Duodenal mucosa (tissue), 2 donors: ENCODE measurements around the gene NPNT.

Source experiments
- H3K27ac ChIP-seq: one replicate; pipeline ENCODE4 v1.7.0; 2013; ENCODE audit warnings: low read depth, low read length
- H3K27me3 ChIP-seq, 2 donors: one replicate each; pipeline ENCODE4 v1.7.0; 2013; ENCODE audit warnings: low read length in 2 of 2, control low read depth in 1 of 2; ENCODE audit not compliant: insufficient read depth in 2 of 2, control insufficient read depth in 1 of 2
- H3K36me3 ChIP-seq, 2 donors: one replicate each; pipeline ENCODE4 v1.7.0; 2013; ENCODE audit warnings: low read length in 2 of 2, control low read depth in 1 of 2; ENCODE audit not compliant: insufficient read depth in 2 of 2, control insufficient read depth in 1 of 2
- H3K4me1 ChIP-seq, 2 donors: one replicate each; pipeline ENCODE4 v1.7.0; 2013; ENCODE audit warnings: low read length in 2 of 2, control low read depth in 1 of 2; ENCODE audit not compliant: insufficient read depth in 2 of 2, control insufficient read depth in 1 of 2
- H3K4me3 ChIP-seq, 2 donors: one replicate each; pipeline ENCODE4 v1.7.0; 2013; ENCODE audit warnings: low read length in 2 of 2, low read depth in 1 of 2
- H3K9ac ChIP-seq, 2 donors: one replicate each; pipeline ENCODE4 v1.7.0; 2013; ENCODE audit warnings: low read length in 2 of 2, low read depth in 1 of 2
- H3K9me3 ChIP-seq, 2 donors: one replicate each; pipeline ENCODE4 v1.7.0; 2013; ENCODE audit warnings: low read length in 2 of 2, control low read depth in 1 of 2; ENCODE audit not compliant: control insufficient read depth in 1 of 2

NPNT gene

GRCh38 chr4:105943234-105943633 is 48.0 kb downstream of the NPNT start:
- Histone ChIP-seq H3K36me3 (peaks cover 0 to 12% of the 10 kb centered on the region in 2 donors), H3K9ac (no peak overlapping the region), H3K27me3 (no peaks in the 10 kb centered on the region), H3K4me3 (no peak overlapping the region), H3K9me3 (no peaks in the 10 kb centered on the region), H3K27ac (no peak overlapping the region), H3K4me1 (no peaks in the 10 kb centered on the region)

- H3K27me3 ChIP-seq, result no peaks in the 10 kb centered on the region
- H3K4me3 ChIP-seq, result no peak overlapping the region
- no peak overlapping the region for H3K9ac ChIP-seq
- H3K36me3 ChIP-seq, result peaks cover 0 to 12% of the 10 kb centered on the region in 2 donors
- H3K27ac ChIP-seq, result no peak overlapping the region
- no peaks in the 10 kb centered on the region for H3K4me1 ChIP-seq
- H3K9me3 ChIP-seq, result no peaks in the 10 kb centered on the region
These were observed 49.3 kb downstream of the NPNT start for GRCh38 chr4:105944540-105944939.

GRCh38 chr4:105946771-105947170 is 51.5 kb downstream of the NPNT start:
- Histone ChIP-seq H3K4me3 (no peak overlapping the region), H3K9ac (no peak overlapping the region), H3K4me1 (no peaks in the 10 kb centered on the region), H3K9me3 (no peaks in the 10 kb centered on the region), H3K27me3 (no peaks in the 10 kb centered on the region), H3K27ac (no peak overlapping the region), H3K36me3 (peaks cover 0 to 8% of the 10 kb centered on the region in 2 donors)

- Histone ChIP-seq H3K4me1 (no peaks in the 10 kb centered on the region), H3K9me3 (no peaks in the 10 kb centered on the region), H3K4me3 (no peak overlapping the region), H3K9ac (no peak overlapping the region), H3K27ac (no peak overlapping the region), H3K36me3 (no peaks in the 10 kb centered on the region), H3K27me3 (no peaks in the 10 kb centered on the region)
These were observed 55.4 kb downstream of the NPNT start for GRCh38 chr4:105950701-105951100.

GRCh38 chr4:105951198-105951597 is 55.9 kb downstream of the NPNT start:
- H3K9ac ChIP-seq, result no peak overlapping the region
- H3K4me1 ChIP-seq, result no peaks in the 10 kb centered on the region
- no peaks in the 10 kb centered on the region for H3K36me3 ChIP-seq
- H3K9me3 ChIP-seq, result no peaks in the 10 kb centered on the region
- no peak overlapping the region for H3K4me3 ChIP-seq
- no peak overlapping the region for H3K27ac ChIP-seq
- no peaks in the 10 kb centered on the region for H3K27me3 ChIP-seq

- H3K36me3 ChIP-seq, result no peaks in the 10 kb centered on the region
- no peaks in the 10 kb centered on the region for H3K27me3 ChIP-seq
- no peaks in the 10 kb centered on the region for H3K9me3 ChIP-seq
- no peak overlapping the region for H3K4me3 ChIP-seq
- H3K9ac ChIP-seq, result no peak overlapping the region
- H3K27ac ChIP-seq, result no peak overlapping the region
- H3K4me1 ChIP-seq, result no peaks in the 10 kb centered on the region
These were observed 57.3 kb downstream of the NPNT start for GRCh38 chr4:105952591-105952990.

- H3K27ac ChIP-seq, result no peak overlapping the region
- no peak overlapping the region for H3K4me3 ChIP-seq
- H3K36me3 ChIP-seq, result peaks cover 0 to 3% of the 10 kb centered on the region in 2 donors
- no peaks in the 10 kb centered on the region for H3K27me3 ChIP-seq
- H3K9ac ChIP-seq, result no peak overlapping the region
- no peaks in the 10 kb centered on the region for H3K4me1 ChIP-seq
- H3K9me3 ChIP-seq, result no peaks in the 10 kb centered on the region
These were observed 61.3 kb downstream of the NPNT start for GRCh38 chr4:105956569-105956968.

GRCh38 chr4:105957680-105958079 is 62.4 kb downstream of the NPNT start:
- Histone ChIP-seq H3K27me3 (no peaks in the 10 kb centered on the region), H3K27ac (no peak overlapping the region), H3K4me3 (no peak overlapping the region), H3K9ac (no peak overlapping the region), H3K9me3 (no peaks in the 10 kb centered on the region), H3K36me3 (peaks cover 0 to 3% of the 10 kb centered on the region in 2 donors), H3K4me1 (no peaks in the 10 kb centered on the region)

- no peaks in the 10 kb centered on the region for H3K4me1 ChIP-seq
- H3K9me3 ChIP-seq, result no peaks in the 10 kb centered on the region
- no peak overlapping the region for H3K9ac ChIP-seq
- no peak overlapping the region for H3K27ac ChIP-seq
- H3K4me3 ChIP-seq, result no peak overlapping the region
- H3K27me3 ChIP-seq, result no peaks in the 10 kb centered on the region
- peaks cover 0 to 3% of the 10 kb centered on the region in 2 donors for H3K36me3 ChIP-seq
These were observed 68.5 kb downstream of the NPNT start for GRCh38 chr4:105963461-105964400.

GRCh38 chr4:105965183-105965800 is 70.0 kb downstream of the NPNT start:
- Histone ChIP-seq H3K27me3 (no peaks in the 10 kb centered on the region), H3K9ac (no peak overlapping the region), H3K9me3 (no peaks in the 10 kb centered on the region), H3K4me1 (peaks cover 0 to 7% of the 10 kb centered on the region in 2 donors), H3K27ac (no peak overlapping the region), H3K4me3 (no peak overlapping the region), H3K36me3 (peaks cover 0 to 3% of the 10 kb centered on the region in 2 donors)
